ENCODE measurements around the gene KANSL1. TPM values are rescaled to one million over a fixed set of nuclear protein-coding genes. Genes with fewer than 3 reads are reported as not detected.

The KANSL1 gene
- total and polyA plus RNA-seq, 3 experiments from 2014 or later = 20.9 to 70.7 (median 69.2) TPM

DNA sequence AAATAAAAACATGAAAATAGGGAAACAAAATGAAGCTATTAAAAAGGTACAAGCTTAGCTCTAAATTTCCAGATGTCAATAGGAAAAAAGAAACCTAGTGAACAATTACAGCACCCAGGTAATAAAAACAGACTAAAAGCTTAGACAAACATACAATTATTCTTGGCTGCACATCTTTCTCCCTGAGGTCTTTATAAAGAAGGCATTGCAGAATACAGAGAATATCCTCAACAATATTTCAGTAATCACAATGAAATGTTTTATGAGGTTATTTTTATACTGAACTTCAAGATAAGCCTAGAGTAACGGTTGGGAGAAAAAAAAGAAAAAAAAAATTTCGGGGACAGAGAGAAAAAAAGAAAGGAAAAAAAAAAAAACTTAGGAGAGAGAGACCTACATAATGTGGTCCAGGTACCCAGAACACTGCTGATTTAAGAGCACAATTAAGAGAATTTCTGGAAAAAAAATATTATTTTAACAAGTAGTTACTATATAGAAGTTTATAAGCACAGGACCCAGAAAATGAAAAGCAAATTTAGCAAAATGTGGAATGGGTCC, 26.5 kb downstream of the KANSL1 start:
- peaks cover 92% of the 10 kb centered on the region for H3K4me1 ChIP-seq (ENCODE audit: insufficient read depth, low read length)
- no peaks in the 10 kb centered on the region for H3K9me3 ChIP-seq (ENCODE audit: low read length)
- H3K27me3 ChIP-seq (ENCODE audit: insufficient read depth, low read length, poor library complexity, severe bottlenecking) = no peaks in the 10 kb centered on the region
- Mint-ChIP-seq H3K4me3 (peak overlapping the region in 5 of 7 donors; percentile 18 to 39 (median 36)), H3K4me1 (peaks cover 81 to 87% (median 87%) of the 10 kb centered on the region in 3 donors), H3K36me3 (peaks cover 0 to 63% (median 19%) of the 10 kb centered on the region in 3 donors), H3K9me3 (no peaks in the 10 kb centered on the region), H3K27me3 (no peaks in the 10 kb centered on the region), H3K27ac (peak overlapping the region in 5 of 8 donors; percentile 21 to 52 (median 43))
- CTCF ChIA-PET = interaction anchor here (2.0 kb wide), 1 partner anchor 26 kb away, joined by 8 read pairs; the partner anchor contains the start of gene KANSL1
- H3K4me3 ChIP-seq (ENCODE audit: low read length) = no peak overlapping the region
- no peak overlapping the region for H3K27ac ChIP-seq (ENCODE audit: low read depth, low read length)
- DNase-seq = no peak
- POLR2A ChIA-PET = no interaction called here
- H3K36me3 ChIP-seq (ENCODE audit: insufficient read depth, low read length) = peaks cover 23% of the 10 kb centered on the region

DNA sequence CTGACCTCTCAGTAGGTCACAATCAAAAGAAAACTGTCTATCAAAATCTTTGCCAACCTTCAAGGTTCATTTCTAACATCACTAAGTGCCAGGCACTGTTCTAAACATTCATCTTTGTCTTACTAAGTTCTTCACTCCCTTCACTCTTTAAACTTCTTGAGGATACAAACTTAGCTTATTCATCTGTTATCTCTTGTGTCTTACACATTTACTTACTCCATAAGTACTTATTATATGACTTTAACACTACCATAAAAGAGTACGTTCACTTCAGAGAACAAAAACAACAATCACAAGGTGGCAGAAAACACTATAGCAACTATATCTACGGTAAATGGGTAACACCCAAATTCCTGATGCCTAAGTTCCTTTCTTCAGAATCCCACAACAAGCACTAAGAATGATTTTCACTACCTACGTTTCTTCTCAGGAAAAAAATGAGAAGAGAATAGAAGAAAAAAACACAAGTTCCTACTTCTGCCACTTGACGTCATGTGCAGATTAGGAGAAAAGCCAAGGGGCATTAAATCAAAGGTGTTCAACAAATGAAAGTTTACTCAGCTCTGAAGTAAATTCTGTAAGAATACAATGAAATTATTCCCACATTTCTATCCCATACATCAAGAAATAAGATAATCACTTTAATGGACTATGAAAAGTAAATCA, 29.2 kb downstream of the KANSL1 start:
- Mint-ChIP-seq H3K4me1 (peaks cover 77 to 85% (median 83%) of the 10 kb centered on the region in 3 donors), H3K4me3 (peak overlapping the region in 4 of 7 donors; percentile 16 to 59 (median 38)), H3K36me3 (peaks cover 0 to 41% (median 3%) of the 10 kb centered on the region in 3 donors), H3K27me3 (no peaks in the 10 kb centered on the region), H3K9me3 (no peaks in the 10 kb centered on the region), H3K27ac (peak overlapping the region in 7 of 8 donors; percentile 0 to 59 (median 30))
- ChIA-PET POLR2A (interaction anchor here (0.6 to 1.1 kb wide), 2 partner anchors 47 to 49 kb away, joined by 3 to 4 read pairs; no protein-coding TSS in a partner anchor), CTCF (interaction anchor here (1.5 to 2.0 kb wide), 2 partner anchors 23 to 49 kb away, joined by 4 to 6 read pairs; no protein-coding TSS in a partner anchor)
- DNase-seq = no peak
- H3K4me3 ChIP-seq (ENCODE audit: low read length) = no peak overlapping the region
- no peaks in the 10 kb centered on the region for H3K9me3 ChIP-seq (ENCODE audit: low read length)
- no peaks in the 10 kb centered on the region for H3K27me3 ChIP-seq (ENCODE audit: insufficient read depth, low read length, poor library complexity, severe bottlenecking)
- H3K27ac ChIP-seq (ENCODE audit: low read depth, low read length) = no peak overlapping the region
- H3K4me1 ChIP-seq (ENCODE audit: insufficient read depth, low read length) = peaks cover 90% of the 10 kb centered on the region
- H3K36me3 ChIP-seq (ENCODE audit: insufficient read depth, low read length) = no peaks in the 10 kb centered on the region

DNA sequence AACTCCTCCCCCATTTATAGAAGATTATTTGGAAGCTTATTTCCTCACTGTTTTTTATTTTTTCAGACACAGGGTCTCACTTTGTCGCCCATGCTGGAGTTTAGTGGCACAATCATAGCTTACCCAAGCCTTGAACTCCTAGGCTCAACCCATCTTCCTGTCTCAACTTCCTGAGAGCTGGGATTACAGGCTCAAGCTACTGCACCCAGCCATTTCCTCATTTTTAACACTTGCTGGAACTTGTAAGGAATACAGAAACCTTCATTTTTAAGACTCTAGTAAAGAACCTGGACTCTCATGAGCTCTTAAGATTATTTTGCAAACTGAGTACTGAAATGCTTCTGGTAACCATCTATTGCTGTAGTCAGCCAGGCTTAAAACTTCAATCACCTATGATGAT, 29.9 kb downstream of the KANSL1 start:
- peaks cover 91% of the 10 kb centered on the region for H3K4me1 ChIP-seq (ENCODE audit: insufficient read depth, low read length)
- H3K27me3 Mint-ChIP-seq = no peaks in the 10 kb centered on the region
- peak overlapping the region in 4 of 7 donors; percentile 6 to 33 (median 16) for H3K4me3 Mint-ChIP-seq
- no peak for DNase-seq
- no peaks in the 10 kb centered on the region for H3K9me3 ChIP-seq (ENCODE audit: low read length)
- no peaks in the 10 kb centered on the region for H3K36me3 ChIP-seq (ENCODE audit: insufficient read depth, low read length)
- POLR2A ChIA-PET = interaction anchor here (1.1 to 1.4 kb wide), 2 partner anchors 30 to 50 kb away, joined by 3 read pairs; partner anchors contain the start of gene KANSL1
- no peak overlapping the region for H3K27ac ChIP-seq (ENCODE audit: low read depth, low read length)
- no peaks in the 10 kb centered on the region for H3K9me3 Mint-ChIP-seq
- H3K4me1 Mint-ChIP-seq = peaks cover 76 to 85% (median 84%) of the 10 kb centered on the region in 3 donors
- no peak overlapping the region for H3K4me3 ChIP-seq (ENCODE audit: low read length)
- H3K27me3 ChIP-seq (ENCODE audit: insufficient read depth, low read length, poor library complexity, severe bottlenecking) = no peaks in the 10 kb centered on the region
- H3K36me3 Mint-ChIP-seq = peaks cover 0 to 37% (median 3%) of the 10 kb centered on the region in 3 donors
- CTCF ChIA-PET = interaction anchor here (0.9 to 2.0 kb wide), 6 partner anchors 11 to 50 kb away, joined by 3 to 6 read pairs (median 4); partner anchors contain the start of gene KANSL1
- peak overlapping the region in 7 of 8 donors; percentile 0 to 59 (median 29) for H3K27ac Mint-ChIP-seq

DNA sequence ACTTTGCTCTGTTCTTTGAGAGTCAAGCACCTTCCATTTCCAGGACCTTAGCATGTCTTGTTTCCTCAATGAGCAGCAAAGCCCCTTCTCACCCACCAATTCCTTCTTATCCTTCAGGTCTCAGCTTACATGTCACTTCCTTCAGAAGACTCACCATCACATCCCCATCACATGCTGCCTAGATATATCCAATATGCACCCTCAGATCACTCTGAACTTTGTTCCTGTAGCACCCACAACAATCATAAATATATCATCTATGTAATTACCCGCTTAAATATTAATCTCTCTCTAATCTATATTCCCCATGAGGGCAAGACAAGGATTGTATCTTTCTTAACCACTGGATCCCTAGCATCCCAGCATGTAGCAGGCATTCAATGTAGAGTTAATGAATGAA, 30.4 kb downstream of the KANSL1 start:
- no peak overlapping the region for H3K27ac ChIP-seq (ENCODE audit: low read depth, low read length)
- CTCF ChIA-PET = interaction anchor here (0.9 to 1.5 kb wide), 6 partner anchors 11 to 72 kb away, joined by 3 to 4 read pairs (median 3); partner anchors contain the start of gene KANSL1
- peaks cover 91% of the 10 kb centered on the region for H3K4me1 ChIP-seq (ENCODE audit: insufficient read depth, low read length)
- H3K36me3 ChIP-seq (ENCODE audit: insufficient read depth, low read length) = no peaks in the 10 kb centered on the region
- no peaks in the 10 kb centered on the region for H3K27me3 Mint-ChIP-seq
- no peaks in the 10 kb centered on the region for H3K27me3 ChIP-seq (ENCODE audit: insufficient read depth, low read length, poor library complexity, severe bottlenecking)
- DNase-seq = no peak
- H3K9me3 ChIP-seq (ENCODE audit: low read length) = no peaks in the 10 kb centered on the region
- peak overlapping the region in 7 of 8 donors; percentile 12 to 83 (median 46) for H3K27ac Mint-ChIP-seq
- no peak overlapping the region for H3K4me3 ChIP-seq (ENCODE audit: low read length)
- peaks cover 0 to 34% (median 2%) of the 10 kb centered on the region in 3 donors for H3K36me3 Mint-ChIP-seq
- H3K9me3 Mint-ChIP-seq = no peaks in the 10 kb centered on the region
- POLR2A ChIA-PET = interaction anchor here (1.1 to 1.4 kb wide), 2 partner anchors 30 to 50 kb away, joined by 3 read pairs; partner anchors contain the start of gene KANSL1
- peak overlapping the region in 4 of 7 donors; percentile 4 to 40 (median 24) for H3K4me3 Mint-ChIP-seq
- H3K4me1 Mint-ChIP-seq = peaks cover 75 to 84% (median 82%) of the 10 kb centered on the region in 3 donors

DNA sequence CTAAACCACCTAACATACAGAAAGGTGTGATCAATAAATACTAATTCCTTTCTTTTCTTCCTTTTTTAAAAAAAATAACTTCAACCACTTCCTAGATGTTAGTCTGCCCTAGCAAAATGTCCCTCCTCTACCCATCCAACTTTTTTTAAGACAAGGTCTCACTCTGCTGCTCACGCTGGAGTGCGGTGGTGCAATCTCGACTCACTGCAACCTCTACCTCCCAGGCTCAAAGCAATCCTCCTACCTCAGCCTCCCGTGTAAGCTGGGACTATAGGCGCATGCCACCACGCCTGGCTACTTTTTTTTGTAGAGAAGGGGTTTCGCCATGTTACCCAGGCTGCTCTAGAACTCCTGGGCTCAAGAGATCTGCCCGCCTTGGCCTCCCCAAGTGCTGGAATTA, 33.1 kb downstream of the KANSL1 start:
- H3K4me1 ChIP-seq (ENCODE audit: insufficient read depth, low read length) = peaks cover 96% of the 10 kb centered on the region
- Mint-ChIP-seq H3K9me3 (no peaks in the 10 kb centered on the region), H3K4me3 (peak overlapping the region in 2 of 7 donors; percentile 28 to 52), H3K36me3 (peaks cover 0 to 22% (median 0%) of the 10 kb centered on the region in 3 donors), H3K27me3 (no peaks in the 10 kb centered on the region), H3K4me1 (peaks cover 87 to 95% (median 93%) of the 10 kb centered on the region in 3 donors), H3K27ac (peak overlapping the region in 6 of 8 donors; percentile 8 to 82 (median 49))
- no peaks in the 10 kb centered on the region for H3K27me3 ChIP-seq (ENCODE audit: insufficient read depth, low read length, poor library complexity, severe bottlenecking)
- H3K4me3 ChIP-seq (ENCODE audit: low read length) = no peak overlapping the region
- no peak for DNase-seq
- H3K27ac ChIP-seq (ENCODE audit: low read depth, low read length) = no peak overlapping the region
- POLR2A ChIA-PET = no interaction called here
- CTCF ChIA-PET = interaction anchor here (1.3 kb wide), 1 partner anchor 25 kb away, joined by 4 read pairs; no protein-coding TSS in a partner anchor
- H3K9me3 ChIP-seq (ENCODE audit: low read length) = no peaks in the 10 kb centered on the region
- no peaks in the 10 kb centered on the region for H3K36me3 ChIP-seq (ENCODE audit: insufficient read depth, low read length)

DNA sequence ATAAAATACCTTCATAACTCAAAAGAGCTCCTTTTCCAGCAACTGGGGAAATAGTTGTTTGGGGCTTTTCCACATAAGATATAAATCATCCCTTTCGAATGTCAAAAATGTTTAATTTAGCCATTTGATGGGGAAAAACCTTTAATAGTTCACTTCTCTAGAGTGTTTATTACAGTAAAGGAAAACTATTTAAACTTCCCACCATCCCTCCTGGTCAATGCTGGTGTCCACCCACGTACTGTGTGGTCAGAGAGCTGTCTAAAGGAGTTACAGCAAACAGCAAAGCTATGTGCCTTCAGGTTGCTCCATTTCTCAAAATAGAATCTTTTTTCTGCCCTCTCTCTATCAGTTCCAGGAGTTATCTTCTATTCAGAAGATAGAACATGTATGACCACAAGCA, 33.5 kb downstream of the KANSL1 start:
- Histone ChIP-seq H3K36me3 (ENCODE audit: insufficient read depth, low read length) (no peaks in the 10 kb centered on the region), H3K27ac (ENCODE audit: low read depth, low read length) (no peak overlapping the region), H3K27me3 (ENCODE audit: insufficient read depth, low read length, poor library complexity, severe bottlenecking) (no peaks in the 10 kb centered on the region), H3K4me3 (ENCODE audit: low read length) (no peak overlapping the region), H3K9me3 (ENCODE audit: low read length) (no peaks in the 10 kb centered on the region), H3K4me1 (ENCODE audit: insufficient read depth, low read length) (peaks cover 98% of the 10 kb centered on the region)
- Mint-ChIP-seq H3K27me3 (no peaks in the 10 kb centered on the region), H3K4me1 (peaks cover 85 to 95% (median 94%) of the 10 kb centered on the region in 3 donors), H3K36me3 (peaks cover 0 to 20% (median 0%) of the 10 kb centered on the region in 3 donors), H3K27ac (peak overlapping the region in 7 of 8 donors; percentile 3 to 82 (median 37)), H3K9me3 (no peaks in the 10 kb centered on the region), H3K4me3 (peak overlapping the region in 3 of 7 donors; percentile 8 to 52 (median 28))
- ChIA-PET CTCF (no interaction called here), POLR2A (interaction anchor here (0.9 kb wide), 1 partner anchor 34 kb away, joined by 3 read pairs; the partner anchor contains the start of gene KANSL1)
- no peak for DNase-seq

DNA sequence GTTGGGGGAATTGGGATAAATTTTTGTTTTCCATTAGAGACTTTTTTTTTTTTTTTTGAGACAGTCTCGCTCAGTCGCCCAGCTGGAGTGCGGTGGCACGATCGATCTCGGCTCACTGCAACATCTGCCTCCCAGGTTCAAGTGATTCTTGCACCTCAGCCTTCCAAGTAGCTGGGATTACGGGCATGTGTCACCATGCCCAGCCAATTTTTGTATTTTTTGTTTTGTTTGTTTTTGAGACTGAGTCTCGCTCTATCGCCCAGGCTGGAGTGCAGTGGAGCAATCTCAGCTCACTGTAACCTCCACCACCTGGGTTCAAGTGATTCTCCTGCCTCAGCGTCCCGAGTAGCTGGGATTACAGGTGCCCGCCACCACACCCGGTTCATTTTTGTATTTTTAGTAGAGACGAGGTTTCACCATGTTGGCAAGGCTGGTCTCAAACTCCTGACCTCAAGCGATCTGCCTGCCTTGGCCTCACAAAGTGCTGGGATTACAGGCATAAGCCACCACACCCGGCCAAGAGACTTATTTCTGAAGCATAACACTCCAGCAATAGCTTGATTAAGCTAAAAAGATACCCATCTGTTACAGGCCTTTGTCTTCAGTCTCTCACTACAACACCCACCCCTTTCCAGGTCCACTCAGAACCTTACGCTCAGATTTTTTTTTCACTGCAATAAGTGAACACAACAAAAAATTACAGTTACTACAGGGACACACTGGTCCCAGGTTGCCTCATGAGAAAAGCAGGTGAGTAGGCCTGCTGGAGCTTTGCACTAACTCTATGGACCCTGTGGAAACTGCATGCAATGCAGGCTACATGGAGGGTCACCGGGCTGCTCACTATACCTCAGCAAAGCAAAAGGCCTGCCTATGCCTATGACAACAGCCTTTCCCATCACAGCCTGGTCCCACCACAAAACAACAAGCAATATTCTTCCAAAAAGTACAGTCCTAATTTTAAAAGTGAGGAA, 34.6 kb downstream of the KANSL1 start:
- peak overlapping the region in 5 of 7 donors; percentile 11 to 38 (median 32) for H3K4me3 Mint-ChIP-seq
- no peaks in the 10 kb centered on the region for H3K27me3 ChIP-seq (ENCODE audit: insufficient read depth, low read length, poor library complexity, severe bottlenecking)
- peaks cover 0 to 13% (median 0%) of the 10 kb centered on the region in 3 donors for H3K36me3 Mint-ChIP-seq
- peaks cover 85 to 95% (median 94%) of the 10 kb centered on the region in 3 donors for H3K4me1 Mint-ChIP-seq
- CTCF ChIA-PET = interaction anchor here (1.5 to 3.2 kb wide), 2 partner anchors 14 to 35 kb away, joined by 3 to 13 read pairs; partner anchors contain the start of gene KANSL1
- no peaks in the 10 kb centered on the region for H3K9me3 ChIP-seq (ENCODE audit: low read length)
- H3K36me3 ChIP-seq (ENCODE audit: insufficient read depth, low read length) = no peaks in the 10 kb centered on the region
- H3K27ac Mint-ChIP-seq = peak overlapping the region; percentile 34 to 86 (median 66)
- DNase-seq = no peak
- no peak overlapping the region for H3K27ac ChIP-seq (ENCODE audit: low read depth, low read length)
- H3K9me3 Mint-ChIP-seq = no peaks in the 10 kb centered on the region
- H3K4me1 ChIP-seq (ENCODE audit: insufficient read depth, low read length) = peaks cover 98% of the 10 kb centered on the region
- no peak overlapping the region for H3K4me3 ChIP-seq (ENCODE audit: low read length)
- H3K27me3 Mint-ChIP-seq = no peaks in the 10 kb centered on the region
- POLR2A ChIA-PET = interaction anchor here (0.8 to 0.9 kb wide), 2 partner anchors 13 to 35 kb away, joined by 3 read pairs; partner anchors contain the start of gene KANSL1

All from CD8-positive, alpha-beta memory T cell (primary cell).